Epithelial cell of esophagus (primary cell): Measurements from ENCODE around the gene PROM1.

Experiments
- DNase-seq: peaks from one replicate; pipeline ENCODE4 v3.0.0; 2010; ENCODE audit warnings: low read depth
- H3K4me3 ChIP-seq: 2 replicates; pipeline ENCODE4 v1.5.1; 2011; ENCODE audit warnings: mild to moderate bottlenecking, low read length, control low read depth
- TF ChIP-seq, protein P1 (sequence below): IDR thresholded peaks from 2 replicates; pipeline ENCODE4 v1.5.1; 2011; ENCODE audit warnings: low read depth, mild to moderate bottlenecking, low read length, control low read depth, inconsistent platforms; ENCODE audit not compliant: insufficient read depth; ENCODE audit errors: missing control alignments

The PROM1 gene

DNA sequence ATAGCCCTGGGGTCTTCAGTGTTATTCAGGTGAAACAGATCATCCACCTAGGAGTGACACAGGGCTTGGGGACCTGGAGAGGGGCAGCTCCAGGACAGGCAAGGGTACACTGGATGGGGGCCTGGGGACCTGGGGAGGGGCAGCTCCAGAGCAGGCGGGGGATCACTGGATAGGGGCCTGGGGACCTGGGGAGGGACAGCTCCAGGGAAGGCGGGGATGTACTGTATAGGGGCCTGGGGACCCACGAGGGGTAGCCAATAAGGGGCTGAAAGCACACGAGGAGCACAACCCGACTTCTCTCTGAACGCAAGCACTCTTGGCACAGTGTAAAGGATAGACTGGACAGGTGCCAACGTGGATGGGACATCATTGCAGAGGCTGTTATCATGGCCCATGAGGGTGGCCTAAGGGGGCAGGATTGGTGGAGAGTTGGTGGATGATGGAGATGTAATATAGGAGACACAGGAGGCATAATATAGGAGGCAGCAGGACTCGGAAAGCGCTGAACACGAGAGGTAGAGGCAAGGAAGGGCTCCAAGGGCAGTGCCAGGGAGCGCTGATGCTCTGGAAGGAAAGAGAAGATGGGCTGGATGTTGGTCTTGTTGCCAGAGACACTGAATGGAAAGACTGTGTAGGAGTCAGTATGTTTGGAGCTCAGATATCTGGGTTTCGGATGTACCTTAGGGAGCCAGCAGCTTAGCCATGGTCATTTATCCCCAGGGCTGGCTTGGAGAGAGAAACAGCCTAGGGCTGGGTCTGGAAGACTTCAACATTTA lies 82.9 kb downstream of the PROM1 start:
- DNase-seq, result no peak
- TF ChIP-seq, protein P1, sequence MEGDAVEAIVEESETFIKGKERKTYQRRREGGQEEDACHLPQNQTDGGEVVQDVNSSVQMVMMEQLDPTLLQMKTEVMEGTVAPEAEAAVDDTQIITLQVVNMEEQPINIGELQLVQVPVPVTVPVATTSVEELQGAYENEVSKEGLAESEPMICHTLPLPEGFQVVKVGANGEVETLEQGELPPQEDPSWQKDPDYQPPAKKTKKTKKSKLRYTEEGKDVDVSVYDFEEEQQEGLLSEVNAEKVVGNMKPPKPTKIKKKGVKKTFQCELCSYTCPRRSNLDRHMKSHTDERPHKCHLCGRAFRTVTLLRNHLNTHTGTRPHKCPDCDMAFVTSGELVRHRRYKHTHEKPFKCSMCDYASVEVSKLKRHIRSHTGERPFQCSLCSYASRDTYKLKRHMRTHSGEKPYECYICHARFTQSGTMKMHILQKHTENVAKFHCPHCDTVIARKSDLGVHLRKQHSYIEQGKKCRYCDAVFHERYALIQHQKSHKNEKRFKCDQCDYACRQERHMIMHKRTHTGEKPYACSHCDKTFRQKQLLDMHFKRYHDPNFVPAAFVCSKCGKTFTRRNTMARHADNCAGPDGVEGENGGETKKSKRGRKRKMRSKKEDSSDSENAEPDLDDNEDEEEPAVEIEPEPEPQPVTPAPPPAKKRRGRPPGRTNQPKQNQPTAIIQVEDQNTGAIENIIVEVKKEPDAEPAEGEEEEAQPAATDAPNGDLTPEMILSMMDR, result no peak
- H3K4me3 ChIP-seq, result no peak overlapping the region

- TF ChIP-seq, protein P1, result no peak
- DNase-seq, result no peak
- H3K4me3 ChIP-seq, result no peak overlapping the region
These were observed 87.0 kb downstream of the PROM1 start for GRCh38 chr4:15996773-15997172.

- H3K4me3 ChIP-seq, result no peak overlapping the region
- no peak for DNase-seq
- TF ChIP-seq, protein P1, result no peak
These were observed 88.0 kb downstream of the PROM1 start for GRCh38 chr4:15995826-15996225.

GRCh38 chr4:15992167-15992485 lies 91.7 kb downstream of the PROM1 start:
- no peak for DNase-seq
- TF ChIP-seq, protein P1, result no peak

DNA sequence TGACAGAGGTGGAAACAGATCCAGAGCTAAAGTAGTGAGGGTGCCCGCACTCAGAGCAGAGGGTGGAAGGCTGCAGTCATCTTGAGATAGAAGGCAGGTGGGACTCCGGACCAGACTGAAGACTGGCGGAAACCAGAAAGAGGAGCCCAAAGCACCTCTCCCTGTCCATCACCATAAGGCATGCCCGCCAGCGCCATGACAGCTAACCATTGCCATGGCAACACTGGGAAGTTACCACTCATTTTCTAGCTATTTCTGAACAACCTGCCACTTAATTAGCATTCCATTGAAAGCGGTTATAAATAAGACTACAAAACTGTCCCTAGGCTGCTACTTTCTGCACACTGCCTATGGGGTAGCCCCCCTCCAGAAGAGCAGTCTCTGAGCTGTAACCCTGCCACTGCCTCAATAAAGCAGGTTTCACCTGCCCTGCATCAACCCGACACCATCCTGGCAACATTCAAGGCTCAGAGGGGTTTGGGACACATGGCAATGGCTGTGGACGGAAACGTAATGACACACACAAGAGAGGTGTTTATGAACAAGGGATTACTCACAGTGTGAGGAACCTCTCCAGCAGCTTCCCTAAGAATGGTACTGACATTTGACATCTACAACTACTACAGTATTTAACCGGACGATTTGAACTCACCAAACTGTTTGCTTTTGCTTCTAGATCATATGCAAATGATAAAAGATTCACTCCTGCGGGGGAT lies 93.1 kb downstream of the PROM1 start:
- DNase-seq, result peak; percentile 42
- no peak overlapping the region for H3K4me3 ChIP-seq

More at GRCh38 chr4:15992167-15992485, 91.7 kb downstream of the PROM1 start:
- H3K4me3 ChIP-seq, result no peak overlapping the region

DNA sequence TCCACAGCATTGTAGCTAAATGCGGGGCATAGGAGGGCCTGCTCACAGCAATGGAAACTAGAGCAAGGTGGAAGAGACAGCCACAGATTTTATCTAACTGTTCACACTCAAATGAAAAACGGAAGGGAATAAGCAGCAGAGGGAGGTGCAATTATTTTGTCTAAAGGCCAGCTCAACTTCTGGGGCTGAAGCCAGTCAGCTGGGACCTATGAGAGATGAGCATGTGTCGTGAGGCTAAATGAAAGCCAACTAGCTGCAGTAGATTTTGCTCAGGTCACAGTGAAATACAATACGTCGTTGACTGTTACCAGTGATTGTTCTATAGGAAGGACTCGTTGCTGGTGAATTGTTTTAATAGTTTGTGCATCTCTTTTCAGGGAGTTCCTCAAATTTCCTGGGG lies 94.4 kb downstream of the PROM1 start:
- TF ChIP-seq, protein P1, result no peak
- DNase-seq, result no peak
- no peak overlapping the region for H3K4me3 ChIP-seq

More for the DNA sequence above, 93.1 kb downstream of the PROM1 start:
- TF ChIP-seq, protein P1, result no peak
